Stimulated activated CD4-positive, alpha-beta T cell treated with anti-CD3 and anti-CD28 coated beads, Interleukin-12 subunit alpha, Interleukin-12 subunit beta, amount 100 ng/mL, for 24 hours (primary cell): ENCODE measurements around the gene METTL26.
A peak's percentile ranks its signal among the peaks of the same experiment; 100 is the strongest.
"Not testable (repeated sequence)": the region's sequence is repeated elsewhere in the genome, so short reads cannot be mapped to it uniquely, and the experiment has no call there.

Experiments
- DNase-seq, 2 experiments: peaks; one replicate each; pipeline ENCODE4 v3.0.0-alpha.2; 2020; ENCODE audit warnings: low read depth in 2 of 2

The METTL26 gene

DNA sequence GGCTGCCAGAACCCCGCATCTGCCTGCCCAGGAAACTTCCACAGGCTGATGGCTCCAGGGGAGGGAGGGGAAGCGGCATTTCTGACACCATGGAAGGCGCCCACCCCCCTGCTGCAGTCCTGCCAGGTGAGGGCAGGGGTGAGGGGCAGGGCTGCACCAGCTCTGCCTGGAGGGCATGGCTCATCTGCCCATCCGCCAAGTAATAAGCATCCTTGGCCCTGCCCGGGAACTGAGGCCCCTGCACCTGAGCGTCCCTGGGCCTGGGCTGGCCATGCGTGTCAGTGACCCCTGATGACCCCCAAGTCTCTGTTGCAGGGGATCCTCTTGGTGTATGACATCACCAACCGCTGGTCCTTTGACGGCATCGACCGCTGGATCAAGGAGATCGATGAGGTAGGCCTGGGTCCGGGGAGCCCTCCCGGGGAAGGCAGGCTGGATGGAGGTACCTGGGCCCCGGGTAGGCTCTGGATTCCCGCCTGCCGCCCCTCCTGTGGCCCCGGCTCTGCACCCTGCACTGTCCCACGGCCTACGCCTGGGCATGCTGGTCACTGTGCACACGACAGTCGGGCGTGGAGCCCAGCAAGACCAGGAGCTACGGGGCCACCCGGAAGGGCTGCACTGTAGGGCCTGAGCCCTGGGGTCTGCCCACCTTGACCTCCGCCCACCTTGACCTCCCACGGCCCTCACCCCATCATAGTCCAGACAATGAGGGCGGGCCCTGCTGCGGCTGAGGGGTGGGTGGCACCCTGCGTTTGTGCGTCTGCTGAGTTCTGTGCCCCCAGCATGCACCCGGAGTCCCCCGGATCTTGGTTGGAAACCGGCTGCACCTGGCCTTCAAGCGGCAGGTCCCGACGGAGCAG is 10.8 kb downstream of the METTL26 start:
- DNase-seq = no peak

DNA sequence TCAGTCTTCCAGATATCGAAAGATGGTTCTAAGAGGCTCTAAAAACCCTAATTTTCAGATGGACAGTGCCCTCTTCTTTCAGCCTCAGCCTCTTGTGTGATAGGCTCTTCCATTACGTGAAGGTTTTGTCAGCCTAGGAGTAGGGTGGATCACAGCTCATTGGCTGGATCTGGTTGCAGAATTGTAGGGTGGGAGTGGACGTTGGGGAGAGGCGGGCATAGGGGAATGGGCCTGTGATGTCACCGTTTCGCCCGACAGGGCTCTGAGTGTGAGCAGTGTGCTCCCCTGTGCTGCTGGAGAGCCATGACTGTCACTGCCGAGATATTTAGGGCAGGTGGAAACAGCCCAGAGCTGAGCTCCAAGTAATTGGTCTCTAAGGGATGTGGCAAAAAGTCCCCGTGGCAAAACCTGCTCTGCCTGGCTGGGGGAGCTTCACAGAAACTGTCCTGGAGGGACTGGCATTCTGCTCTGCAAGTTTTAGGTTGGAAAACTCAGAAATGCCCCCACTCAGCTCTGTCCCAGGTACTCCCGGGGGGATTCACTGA is 11.5 kb downstream of the METTL26 start:
- no peak for DNase-seq

- no peak for DNase-seq
Observed at GRCh38 chr16:622920-623280, 13.2 kb downstream of the METTL26 start.

DNA sequence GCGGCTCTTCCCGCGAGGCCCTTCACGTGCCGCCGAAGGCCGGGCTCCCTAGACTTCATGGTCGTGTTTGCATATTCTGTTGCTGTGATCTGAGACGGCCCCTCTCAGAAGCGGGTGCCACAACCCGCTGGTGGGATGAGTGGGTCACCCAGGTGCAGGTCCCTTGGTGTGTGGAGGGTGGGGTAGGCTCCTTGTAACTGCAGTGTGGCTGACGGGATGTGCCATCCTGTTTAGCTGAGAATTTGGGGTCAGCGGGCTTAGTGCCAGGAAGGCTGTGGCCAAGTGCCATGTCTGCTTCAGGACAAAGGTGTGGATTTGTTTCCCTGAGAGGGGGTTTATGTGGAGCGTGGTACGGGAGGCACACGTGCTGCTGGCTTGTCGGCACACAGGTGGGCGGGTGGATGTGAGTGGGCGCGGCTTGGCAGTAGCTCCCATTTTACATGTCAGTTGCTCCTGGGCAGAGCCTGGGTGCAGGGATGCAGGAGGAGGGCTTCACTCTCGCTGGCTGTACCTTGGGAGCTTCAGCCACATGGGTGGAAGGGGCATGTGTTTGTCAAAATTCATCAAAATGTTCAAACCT is 14.5 kb downstream of the METTL26 start:
- DNase-seq = no peak

GRCh38 chr16:620700-621525 is 15.2 kb downstream of the METTL26 start:
- no peak for DNase-seq

DNA sequence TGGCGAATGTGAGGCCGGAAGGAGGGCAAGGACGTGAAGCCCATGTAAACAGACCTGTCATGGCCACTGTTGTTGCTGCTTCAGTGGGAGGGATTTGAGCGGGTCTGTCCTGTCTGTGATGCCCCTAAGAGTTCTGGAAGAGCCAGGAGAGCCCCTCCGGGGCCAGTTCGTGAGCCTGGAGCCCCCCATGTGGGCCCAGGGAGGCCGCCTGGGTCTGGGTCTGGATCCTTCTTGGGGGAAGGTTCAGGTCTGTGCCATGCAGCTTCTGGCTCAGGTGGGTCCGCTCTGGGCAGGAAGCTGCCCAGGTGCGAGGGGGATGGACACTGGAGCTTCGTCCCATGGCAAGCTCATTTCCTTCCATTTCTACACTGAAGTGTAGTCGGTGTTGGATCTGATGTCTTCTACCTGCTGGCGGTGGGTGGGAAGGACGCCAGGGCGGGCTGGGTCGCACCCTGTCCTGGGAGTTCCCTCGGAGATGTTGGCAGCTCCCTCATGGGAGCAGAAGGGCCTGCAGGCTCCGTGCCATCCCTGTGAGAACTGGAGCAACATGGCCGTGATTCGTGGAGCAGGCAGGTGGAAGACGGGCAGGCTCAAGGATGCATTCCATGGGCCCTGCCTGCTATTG is 16.5 kb downstream of the METTL26 start:
- DNase-seq = no peak

GRCh38 chr16:617855-618254 is 18.2 kb downstream of the METTL26 start:
- no peak for DNase-seq

DNA sequence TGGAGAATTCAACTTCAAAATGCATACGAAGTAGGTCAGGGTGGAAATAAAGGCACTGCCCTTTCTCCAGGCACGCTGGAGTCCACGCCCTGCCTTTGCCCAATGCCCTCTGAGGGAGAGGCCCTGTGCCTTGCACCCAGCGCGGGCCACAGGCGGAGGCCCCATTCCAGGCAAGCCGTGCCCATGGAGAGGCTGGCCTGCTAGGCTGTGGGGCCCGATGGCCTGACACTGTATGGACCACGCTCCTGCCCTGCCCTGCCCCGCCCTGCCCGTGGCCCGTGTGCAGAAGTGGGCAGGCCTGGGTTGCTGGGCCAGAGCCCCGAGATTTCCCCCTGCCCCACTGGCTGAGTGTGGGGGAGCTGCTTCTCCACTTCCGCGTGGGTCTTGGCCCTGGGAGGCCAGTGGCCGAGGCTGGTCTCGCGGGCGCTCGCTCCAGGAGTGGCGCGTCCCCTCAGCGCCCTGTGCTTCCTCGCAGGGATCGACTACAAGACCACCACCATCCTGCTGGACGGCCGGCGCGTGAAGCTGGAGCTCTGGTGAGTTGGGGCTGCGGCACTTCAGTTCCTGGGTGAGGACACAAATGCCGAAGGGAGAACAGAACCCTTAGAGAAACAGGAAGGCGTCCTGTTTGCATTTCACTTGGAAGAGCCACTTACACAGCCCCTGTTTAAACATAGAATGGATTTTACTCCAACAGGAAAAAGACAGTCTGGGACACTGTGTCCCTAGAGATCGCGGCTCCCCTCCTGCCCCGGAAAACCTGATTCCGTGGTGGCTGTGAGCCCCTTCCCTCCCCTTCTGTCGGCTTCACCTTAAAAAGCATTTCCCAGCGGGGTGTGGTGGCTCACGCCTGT is 19.1 kb downstream of the METTL26 start:
- no peak for DNase-seq

GRCh38 chr16:615122-615521 is 21.0 kb downstream of the METTL26 start:
- DNase-seq = no peak

GRCh38 chr16:610513-611381 is 25.4 kb downstream of the METTL26 start:
- DNase-seq = peak in 1 of 2 experiments; percentile 32

- DNase-seq = no peak
Observed at GRCh38 chr16:609984-610383, 26.1 kb downstream of the METTL26 start.

DNA sequence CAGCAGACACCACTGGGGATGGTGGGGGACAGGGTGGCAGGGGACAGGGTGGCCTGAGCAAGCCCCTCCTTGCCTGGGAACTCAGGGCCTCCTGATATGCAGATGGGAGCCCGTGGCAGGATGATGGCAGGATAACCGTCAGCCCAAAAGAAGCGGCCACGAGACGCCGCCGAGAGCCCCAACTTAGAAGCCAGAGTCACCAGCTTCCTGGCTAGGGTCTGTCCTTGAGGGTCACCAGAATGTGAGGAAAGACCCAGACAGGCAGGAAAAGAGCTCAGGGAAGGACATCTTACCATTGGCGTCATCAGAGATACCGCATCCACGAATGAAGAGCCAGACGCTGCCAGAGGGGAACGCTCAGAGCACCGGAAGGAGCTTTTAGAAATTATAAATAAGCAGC is 26.8 kb downstream of the METTL26 start:
- DNase-seq = no peak

DNA sequence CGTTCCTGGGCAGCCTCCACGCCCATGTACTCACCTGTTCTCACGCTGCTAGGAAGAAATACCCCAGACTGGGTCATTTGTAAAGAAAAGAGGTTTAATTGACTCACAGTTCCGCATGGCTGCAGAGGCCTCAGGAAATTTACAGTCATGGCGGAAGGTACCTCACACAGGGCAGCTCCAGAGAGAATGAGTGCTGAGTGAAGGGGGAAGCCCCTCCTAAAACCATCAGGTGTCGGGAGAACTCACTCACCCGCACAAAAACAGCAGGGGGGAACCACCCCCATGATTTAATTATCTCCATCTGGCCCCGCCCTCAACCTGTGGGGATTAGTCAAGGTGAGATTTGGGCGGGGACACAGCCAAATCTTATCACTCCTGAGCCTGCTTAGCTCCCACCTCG is 28.1 kb downstream of the METTL26 start:
- peak in 1 of 2 experiments; percentile 44 for DNase-seq

DNA sequence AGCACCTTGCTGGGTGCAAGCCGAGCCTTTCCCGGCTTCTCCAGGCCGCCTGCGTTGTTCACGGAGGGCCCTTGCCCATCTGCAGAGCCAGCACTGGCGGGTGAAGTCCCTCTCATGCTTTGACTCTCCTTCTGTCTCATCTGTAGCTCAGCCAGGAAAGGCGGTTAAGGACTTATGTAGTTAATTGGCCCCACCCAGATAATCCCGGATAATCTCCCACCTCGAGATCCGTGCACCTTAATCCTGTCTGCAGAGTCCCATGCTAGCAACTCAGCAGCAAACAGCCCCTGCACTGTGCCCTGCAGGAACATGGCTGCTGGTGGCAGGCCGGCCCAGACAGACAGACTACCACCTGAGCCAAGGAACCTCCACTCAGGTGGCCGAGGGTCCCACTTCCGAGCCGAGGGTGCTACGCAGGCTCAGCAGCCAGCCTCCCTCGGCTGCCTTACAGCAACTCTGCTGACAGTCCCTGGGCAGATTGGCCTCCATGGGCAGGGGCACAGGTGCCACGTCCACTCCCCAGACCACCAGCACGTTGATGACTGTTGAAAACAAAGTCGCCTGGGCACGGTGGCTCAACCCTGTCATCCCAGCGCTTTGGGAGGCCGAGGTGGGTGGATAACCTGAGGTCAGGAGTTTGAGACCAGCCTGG is 29.3 kb downstream of the METTL26 start:
- DNase-seq = no peak

- no peak for DNase-seq
Observed at GRCh38 chr16:603933-604332, 32.2 kb downstream of the METTL26 start.

GRCh38 chr16:600781-601180 is 35.3 kb downstream of the METTL26 start:
- DNase-seq = no peak

DNA sequence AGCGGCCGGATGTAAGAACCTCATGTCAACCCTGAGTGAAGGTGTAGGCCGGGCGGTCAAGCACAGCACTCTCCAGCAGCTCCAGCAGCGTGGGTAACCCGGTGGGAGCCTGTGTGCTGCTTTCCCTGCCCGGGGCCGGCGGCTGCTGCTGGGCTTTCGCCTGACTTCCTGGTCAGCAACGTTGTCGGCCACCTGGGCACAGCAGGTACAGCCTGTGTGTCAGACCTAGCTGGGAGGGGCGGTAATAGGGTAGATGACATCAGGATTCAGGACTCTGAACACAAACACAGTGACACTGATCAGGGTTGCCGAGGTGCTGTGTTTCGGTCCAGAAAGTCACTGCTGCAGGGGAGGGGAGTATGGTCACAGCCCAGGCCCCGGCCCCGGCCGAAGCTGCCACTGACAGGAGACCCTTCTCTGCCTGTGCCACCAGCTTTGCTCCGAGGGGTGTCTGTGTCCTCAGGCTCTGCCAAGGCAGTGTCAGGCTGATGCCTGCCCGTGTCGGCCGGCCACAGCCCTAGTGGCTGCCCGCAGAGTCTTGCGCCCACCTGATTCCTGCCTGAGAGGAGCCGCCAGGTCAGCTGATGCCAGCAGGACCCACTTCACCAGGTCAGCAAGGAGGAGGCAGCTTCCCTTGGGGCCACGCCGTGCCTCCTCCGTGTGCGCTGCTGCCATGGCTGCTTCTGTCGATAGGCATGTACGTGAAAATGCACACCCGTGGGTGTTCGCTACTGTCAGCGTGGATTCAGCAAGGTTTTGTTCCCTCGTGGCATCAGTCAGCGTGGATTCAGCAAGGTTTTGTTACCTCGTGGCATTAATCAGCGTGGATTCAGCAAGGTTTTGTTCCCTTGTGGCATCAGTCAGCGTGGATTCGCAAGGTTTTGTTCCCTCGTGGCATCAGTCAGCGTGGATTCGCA is 37.0 kb downstream of the METTL26 start:
- DNase-seq = no peak

GRCh38 chr16:597655-598054 is 38.5 kb downstream of the METTL26 start:
- not testable (repeated sequence) for DNase-seq
